KMS-11 (cell line): ENCODE results near the gene EVA1C.
"Not testable (repeated sequence)": the region's sequence is repeated elsewhere in the genome, so short reads cannot be mapped to it uniquely, and the experiment has no call there.

Experiments
- H2AFZ ChIP-seq: fragments of 200-600 bp; sonication (generic); 2 replicates; pipeline ENCODE4 v1.6.1; 2016; ENCODE audit warnings: antibody characterized with exemption, mixed run types, low read depth
- H3K27ac ChIP-seq: fragments of 200-600 bp; sonication (generic); 2 replicates; pipeline ENCODE4 v1.6.1; 2016; ENCODE audit warnings: mild to moderate bottlenecking, mixed run types
- H3K27me3 ChIP-seq: fragments of 200-600 bp; sonication (generic); 2 replicates; pipeline ENCODE4 v1.6.1; 2017; ENCODE audit warnings: mild to moderate bottlenecking, low read depth, mixed run types, moderate library complexity; ENCODE audit not compliant: insufficient read depth
- H3K36me3 ChIP-seq: fragments of 200-600 bp; sonication (generic); 2 replicates; pipeline ENCODE4 v1.6.1; 2017; ENCODE audit warnings: mild to moderate bottlenecking, mixed run types; ENCODE audit not compliant: insufficient read depth
- H3K4me1 ChIP-seq: fragments of 200-600 bp; sonication (generic); 2 replicates; pipeline ENCODE4 v1.6.1; 2016; ENCODE audit warnings: mild to moderate bottlenecking, low read depth, mixed run types; ENCODE audit not compliant: poor library complexity, severe bottlenecking
- H3K4me2 ChIP-seq: fragments of 200-600 bp; sonication (generic); 2 replicates; pipeline ENCODE4 v1.7.0; 2016; ENCODE audit warnings: mild to moderate bottlenecking, mixed run types
- H3K4me3 ChIP-seq: fragments of 200-600 bp; sonication (generic); IDR thresholded peaks from 2 replicates; pipeline ENCODE4 v1.6.1; 2017; ENCODE audit warnings: low read depth, low read length, mixed read lengths; ENCODE audit not compliant: insufficient read depth
- H3K79me2 ChIP-seq: fragments of 200-600 bp; sonication (generic); 2 replicates; pipeline ENCODE4 v1.6.1; 2016; ENCODE audit warnings: low read depth, mixed run types; ENCODE audit not compliant: insufficient read depth
- H3K9ac ChIP-seq: fragments of 200-600 bp; sonication (generic); 2 replicates; pipeline ENCODE4 v1.6.1; 2016; ENCODE audit warnings: mild to moderate bottlenecking, mixed run types
- H4K20me1 ChIP-seq: fragments of 200-600 bp; sonication (generic); 2 replicates; pipeline ENCODE4 v1.6.1; 2016; ENCODE audit warnings: mild to moderate bottlenecking, mixed run types; ENCODE audit not compliant: insufficient read depth
- TF ChIP-seq, protein P1 (sequence below): fragments of 200-600 bp; sonication (generic); conservative IDR thresholded peaks from 2 replicates; pipeline ENCODE4 v1.6.1; 2017; ENCODE audit warnings: low read depth, mild to moderate bottlenecking, antibody characterized with exemption, low read length, moderate library complexity, mixed read lengths

EVA1C gene

DNA sequence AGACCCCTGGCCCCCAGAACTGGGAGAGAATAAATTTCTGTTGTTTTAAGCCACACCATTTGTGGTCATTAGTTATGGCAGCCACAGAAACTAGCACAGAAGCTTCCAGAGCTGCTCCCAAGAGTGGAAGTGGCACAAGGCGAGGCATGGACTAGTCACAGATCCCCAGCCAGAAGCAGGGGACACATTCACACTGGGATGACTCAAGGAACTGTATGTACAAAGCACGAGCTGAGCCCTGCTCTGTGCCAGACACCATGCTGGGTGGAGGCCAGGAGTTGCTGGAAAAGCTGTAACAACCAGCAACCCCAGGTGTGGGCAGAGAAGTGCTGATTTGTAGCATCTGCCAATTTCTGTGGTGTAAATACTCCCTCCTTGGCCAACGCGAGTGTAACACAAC is 117.2 kb downstream of the EVA1C start:
- no peaks in the 10 kb centered on the region for H3K4me1 ChIP-seq
- no peak overlapping the region for H3K9ac ChIP-seq
- no peak overlapping the region for H3K4me2 ChIP-seq
- no peaks in the 10 kb centered on the region for H4K20me1 ChIP-seq
- no peaks in the 10 kb centered on the region for H3K79me2 ChIP-seq
- TF ChIP-seq, protein P1, sequence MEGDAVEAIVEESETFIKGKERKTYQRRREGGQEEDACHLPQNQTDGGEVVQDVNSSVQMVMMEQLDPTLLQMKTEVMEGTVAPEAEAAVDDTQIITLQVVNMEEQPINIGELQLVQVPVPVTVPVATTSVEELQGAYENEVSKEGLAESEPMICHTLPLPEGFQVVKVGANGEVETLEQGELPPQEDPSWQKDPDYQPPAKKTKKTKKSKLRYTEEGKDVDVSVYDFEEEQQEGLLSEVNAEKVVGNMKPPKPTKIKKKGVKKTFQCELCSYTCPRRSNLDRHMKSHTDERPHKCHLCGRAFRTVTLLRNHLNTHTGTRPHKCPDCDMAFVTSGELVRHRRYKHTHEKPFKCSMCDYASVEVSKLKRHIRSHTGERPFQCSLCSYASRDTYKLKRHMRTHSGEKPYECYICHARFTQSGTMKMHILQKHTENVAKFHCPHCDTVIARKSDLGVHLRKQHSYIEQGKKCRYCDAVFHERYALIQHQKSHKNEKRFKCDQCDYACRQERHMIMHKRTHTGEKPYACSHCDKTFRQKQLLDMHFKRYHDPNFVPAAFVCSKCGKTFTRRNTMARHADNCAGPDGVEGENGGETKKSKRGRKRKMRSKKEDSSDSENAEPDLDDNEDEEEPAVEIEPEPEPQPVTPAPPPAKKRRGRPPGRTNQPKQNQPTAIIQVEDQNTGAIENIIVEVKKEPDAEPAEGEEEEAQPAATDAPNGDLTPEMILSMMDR = no peak
- no peak overlapping the region for H2AFZ ChIP-seq
- no peak overlapping the region for H3K27ac ChIP-seq
- no peaks in the 10 kb centered on the region for H3K27me3 ChIP-seq
- no peak overlapping the region for H3K4me3 ChIP-seq
- no peaks in the 10 kb centered on the region for H3K36me3 ChIP-seq

DNA sequence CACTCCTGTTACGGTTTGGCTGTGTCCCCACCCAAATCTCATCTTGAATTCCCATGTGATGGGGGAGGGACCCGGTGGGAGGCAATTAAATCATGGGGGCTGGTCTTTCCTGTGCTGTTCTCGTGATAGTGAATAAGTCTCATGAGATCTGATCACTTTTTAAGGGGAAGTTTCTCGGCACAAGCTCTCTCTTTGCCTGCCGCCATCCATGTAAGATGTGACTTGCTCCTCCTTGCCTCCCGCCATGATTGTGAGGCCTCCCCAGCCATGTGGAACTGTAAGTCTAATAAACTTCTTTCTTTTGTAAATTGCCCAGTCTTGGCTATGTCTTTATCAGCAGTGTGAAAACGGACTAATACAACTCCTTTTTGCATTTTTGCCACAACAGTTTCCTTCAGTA is 118.3 kb downstream of the EVA1C start:
- not testable (repeated sequence) for H2AFZ ChIP-seq, H3K9ac ChIP-seq, H3K27me3 ChIP-seq, H3K4me2 ChIP-seq, H3K36me3 ChIP-seq, H3K4me3 ChIP-seq, H4K20me1 ChIP-seq, H3K79me2 ChIP-seq, H3K4me1 ChIP-seq, H3K27ac ChIP-seq

DNA sequence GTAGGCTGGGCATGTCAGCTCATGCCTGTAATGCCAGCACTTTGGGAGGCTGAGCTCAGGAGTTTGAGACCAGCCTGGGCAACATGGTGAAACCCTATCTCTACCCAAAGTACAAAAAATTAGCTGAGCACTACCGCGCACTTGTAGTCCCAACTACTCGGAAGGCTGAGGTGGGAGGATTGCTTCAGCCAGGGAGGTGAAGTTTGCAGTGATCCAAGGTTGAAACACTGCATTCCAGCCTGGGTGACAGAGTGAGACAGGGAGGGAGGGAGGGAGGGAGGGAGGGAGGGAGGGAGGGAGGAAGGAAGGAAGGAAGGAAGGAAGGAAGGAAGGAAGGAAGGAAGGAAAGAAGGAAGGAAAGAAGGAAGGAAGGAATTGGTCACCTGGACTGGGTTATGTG is 119.1 kb downstream of the EVA1C start:
- H3K4me1 ChIP-seq, H3K4me2 ChIP-seq, H3K36me3 ChIP-seq, H3K27me3 ChIP-seq, H3K79me2 ChIP-seq, H3K4me3 ChIP-seq, H4K20me1 ChIP-seq, H2AFZ ChIP-seq, H3K9ac ChIP-seq, H3K27ac ChIP-seq: not testable (repeated sequence)

DNA sequence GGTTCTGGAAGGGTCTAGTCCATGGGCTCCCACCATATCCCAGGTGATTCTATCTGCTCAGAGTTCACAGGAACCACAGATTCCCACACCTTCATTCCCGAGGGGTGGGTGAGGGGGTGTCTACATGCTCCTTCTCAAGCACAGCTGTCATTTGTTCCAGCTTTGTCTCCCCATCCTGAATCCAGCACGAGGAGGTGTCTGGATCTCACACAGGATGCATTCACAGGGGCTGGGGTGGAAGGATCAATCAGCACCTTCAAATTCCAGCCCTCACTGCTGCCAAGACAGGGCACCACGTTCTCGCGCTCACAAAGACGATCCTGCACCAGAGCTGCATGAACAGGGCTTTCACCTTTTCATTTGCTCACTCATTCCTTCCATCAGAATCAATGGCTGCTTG is 120.1 kb downstream of the EVA1C start:
- H2AFZ ChIP-seq = no peak overlapping the region
- no peaks in the 10 kb centered on the region for H3K79me2 ChIP-seq
- H3K27me3 ChIP-seq = no peaks in the 10 kb centered on the region
- no peaks in the 10 kb centered on the region for H4K20me1 ChIP-seq
- H3K27ac ChIP-seq = no peak overlapping the region
- H3K36me3 ChIP-seq = no peaks in the 10 kb centered on the region
- H3K4me3 ChIP-seq = no peak overlapping the region
- no peak overlapping the region for H3K4me2 ChIP-seq
- H3K4me1 ChIP-seq = no peaks in the 10 kb centered on the region
- no peak overlapping the region for H3K9ac ChIP-seq
- TF ChIP-seq, protein P1 = no peak

DNA sequence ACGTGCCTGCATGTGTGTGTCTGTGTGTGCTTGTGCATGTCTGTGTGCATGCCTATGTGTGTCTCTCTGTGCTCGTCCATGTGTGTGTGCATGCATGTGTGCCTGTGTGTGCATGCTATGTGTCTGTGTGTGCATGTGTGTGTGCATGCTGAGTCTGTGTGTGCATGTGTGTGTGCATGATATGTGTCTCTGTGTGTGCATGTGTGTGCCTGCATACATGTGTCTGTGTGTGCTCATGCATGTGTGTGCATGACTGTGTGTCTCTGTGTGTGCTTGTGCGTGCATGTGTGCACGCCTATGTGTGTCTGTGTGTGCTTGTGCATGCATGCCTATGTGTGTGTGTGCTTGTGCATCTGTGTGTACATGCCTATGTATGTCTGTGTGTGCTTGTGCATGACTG is 120.5 kb downstream of the EVA1C start:
- H2AFZ ChIP-seq = no peak overlapping the region
- TF ChIP-seq, protein P1 = no peak

DNA sequence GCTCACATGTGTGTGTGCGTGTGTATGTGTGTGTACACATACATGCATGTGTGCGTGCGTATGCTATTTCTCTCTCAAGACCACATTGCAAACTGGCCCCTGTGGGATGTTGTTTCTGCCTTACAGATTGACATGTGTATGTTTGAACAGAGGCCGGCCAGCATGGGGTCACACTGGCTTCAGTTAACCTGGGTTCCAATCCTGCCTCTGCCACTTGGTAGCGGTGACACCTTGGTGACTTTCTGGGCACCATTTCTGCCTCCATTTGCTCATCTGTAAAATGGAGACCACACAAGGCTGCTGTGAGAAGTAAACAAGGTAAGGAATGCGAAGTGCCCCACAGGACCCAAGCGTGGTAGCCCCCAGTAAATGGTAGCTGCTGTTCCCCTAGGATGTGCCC is 121.1 kb downstream of the EVA1C start:
- H3K27ac ChIP-seq = no peak overlapping the region
- no peak overlapping the region for H3K4me2 ChIP-seq
- no peaks in the 10 kb centered on the region for H3K4me1 ChIP-seq
- H3K4me3 ChIP-seq = no peak overlapping the region
- no peak overlapping the region for H2AFZ ChIP-seq
- no peaks in the 10 kb centered on the region for H3K36me3 ChIP-seq
- H3K9ac ChIP-seq = no peak overlapping the region
- H3K79me2 ChIP-seq = no peaks in the 10 kb centered on the region
- H4K20me1 ChIP-seq = no peaks in the 10 kb centered on the region
- TF ChIP-seq, protein P1 = no peak
- no peaks in the 10 kb centered on the region for H3K27me3 ChIP-seq

More for the DNA sequence above, 120.5 kb downstream of the EVA1C start:
- Histone ChIP-seq H3K36me3 (no peaks in the 10 kb centered on the region), H3K4me1 (no peaks in the 10 kb centered on the region), H3K27ac (no peak overlapping the region), H3K79me2 (no peaks in the 10 kb centered on the region), H3K4me3 (no peak overlapping the region), H3K4me2 (no peak overlapping the region), H3K9ac (no peak overlapping the region), H4K20me1 (no peaks in the 10 kb centered on the region), H3K27me3 (no peaks in the 10 kb centered on the region)
